SW480 (cell line): ENCODE measurements around the gene PIGR.

Source experiments
- DNase-seq: peaks from one replicate; pipeline ENCODE4 v3.0.0-alpha.2; 2016; ENCODE audit warnings: low spot score

Gene PIGR

GRCh38 chr1:206909161-206909882, 36.9 kb downstream of the PIGR start:
- DNase-seq, result peak; percentile 80

DNA sequence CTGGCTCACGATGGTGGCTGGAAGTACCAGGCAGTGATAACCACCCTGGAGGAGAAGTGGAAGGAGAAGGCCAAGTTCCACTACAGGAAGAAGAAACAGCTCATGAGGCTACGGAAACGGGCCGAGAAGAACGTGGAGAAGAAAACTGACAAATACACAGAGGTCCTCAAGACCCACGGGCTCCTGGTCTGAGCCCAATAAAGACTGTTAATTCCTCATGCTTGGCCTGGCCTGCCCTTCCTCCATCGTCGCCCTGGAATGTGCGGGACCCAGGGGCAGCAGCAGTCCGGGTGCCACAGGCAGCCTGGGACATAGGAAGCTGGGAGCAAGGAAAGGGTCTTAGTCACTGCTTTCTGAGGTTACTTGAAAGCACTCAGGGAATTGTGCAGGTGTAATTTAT, 38.2 kb downstream of the PIGR start:
- DNase-seq, result peak; percentile 50

DNA sequence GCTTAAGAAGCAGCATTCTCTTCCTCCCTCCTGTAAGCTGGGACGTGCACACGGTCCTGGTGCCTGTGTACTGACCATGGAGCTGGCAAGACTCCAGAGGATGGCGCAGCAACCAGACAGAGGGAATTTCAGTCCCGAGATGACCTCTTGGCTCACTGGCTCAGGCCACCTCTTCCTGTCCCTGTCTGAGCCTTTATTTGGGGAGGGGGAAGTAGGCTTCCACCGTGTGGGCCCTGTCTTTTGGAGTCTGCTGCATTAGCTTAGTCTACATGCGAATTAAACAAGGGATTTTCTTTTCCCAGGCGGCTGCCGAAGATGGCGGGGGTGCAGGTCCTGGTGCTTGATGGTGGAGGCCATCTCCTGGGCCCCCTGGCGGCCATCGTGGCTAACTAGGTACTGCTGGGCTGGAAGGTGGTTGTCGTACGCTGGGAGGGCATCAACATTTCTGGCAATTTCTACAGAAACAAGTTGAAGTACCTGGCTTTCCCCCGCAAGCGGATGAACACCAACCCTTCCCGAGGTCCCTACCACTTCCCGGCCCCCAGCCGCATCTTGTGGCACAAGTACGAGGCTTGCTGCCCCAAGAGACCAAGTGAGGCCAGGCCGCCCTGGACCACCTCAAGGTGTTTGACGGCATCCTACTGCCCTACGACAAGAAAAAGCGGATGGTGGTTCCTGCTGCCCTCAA, 38.8 kb downstream of the PIGR start:
- DNase-seq, result no peak

GRCh38 chr1:206905295-206906164, 40.7 kb downstream of the PIGR start:
- peak; percentile 79 for DNase-seq

DNA sequence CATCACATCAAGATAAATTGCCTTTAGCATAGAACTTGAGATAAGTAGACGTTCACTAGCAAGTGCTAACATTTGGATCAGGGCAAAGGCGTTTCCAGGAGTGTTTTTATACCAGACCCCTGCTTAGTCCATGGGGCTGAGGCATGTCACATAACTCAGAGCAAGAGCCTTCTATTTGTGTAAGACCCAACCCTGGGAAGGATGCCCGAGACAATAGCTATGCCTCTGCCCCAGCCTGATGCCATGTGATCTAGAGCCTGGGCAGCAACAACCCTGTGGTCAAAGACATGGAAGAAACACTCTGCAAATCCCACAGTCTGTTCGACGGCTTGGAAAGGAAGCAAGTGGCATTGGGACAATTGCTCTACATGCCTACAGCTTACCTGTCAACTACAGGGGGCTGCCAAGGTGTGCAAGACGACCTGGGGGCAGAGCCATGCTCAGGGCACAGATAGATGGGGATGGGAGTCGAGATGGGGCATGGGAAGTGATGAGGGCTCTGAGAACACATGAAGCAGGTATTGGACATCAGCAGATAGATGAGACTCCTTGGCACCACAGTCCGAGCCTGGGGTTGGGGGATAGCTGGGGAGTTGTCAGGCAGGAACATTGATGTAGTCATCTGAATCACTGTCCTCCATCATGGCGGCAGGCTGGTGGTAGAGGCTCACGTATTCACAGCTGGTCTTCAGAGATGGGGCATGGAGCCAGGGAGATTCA, 41.7 kb downstream of the PIGR start:
- no peak for DNase-seq

DNA sequence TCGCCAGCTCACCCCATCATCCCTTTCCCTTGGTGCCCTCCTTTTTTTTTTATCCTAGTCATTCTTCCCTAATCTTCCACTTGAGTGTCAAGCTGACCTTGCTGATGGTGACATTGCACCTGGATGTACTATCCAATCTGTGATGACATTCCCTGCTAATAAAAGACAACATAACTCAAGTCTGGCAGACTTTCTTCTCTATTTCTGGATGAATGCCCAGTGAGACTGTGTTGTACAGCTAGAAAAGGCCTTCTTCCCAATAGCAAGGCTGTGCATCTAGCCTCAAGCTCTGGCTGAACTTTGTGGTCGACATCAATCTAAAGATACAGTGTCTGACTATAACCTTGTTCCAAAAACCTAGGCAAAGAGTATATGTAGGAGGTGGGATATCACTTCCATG, 42.6 kb downstream of the PIGR start:
- no peak for DNase-seq

DNA sequence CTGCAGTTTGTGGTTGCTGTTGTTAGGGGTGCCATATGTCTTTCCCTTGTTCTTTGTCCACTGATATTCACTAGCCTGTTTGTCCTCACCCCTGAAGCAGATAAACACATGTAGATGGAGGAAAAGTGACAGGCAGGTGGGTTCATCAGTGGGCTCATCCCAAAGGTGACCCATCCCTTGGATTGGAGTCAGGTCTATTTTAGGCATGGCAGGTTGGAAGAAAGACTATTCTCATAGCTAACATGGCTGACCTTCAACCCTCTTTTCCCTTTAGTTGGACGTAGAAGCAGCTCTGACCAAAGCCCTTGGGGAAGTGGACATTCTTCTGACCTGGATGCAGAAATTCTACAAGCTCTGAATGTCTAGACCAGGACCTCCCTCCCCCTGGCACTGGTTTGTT, 43.6 kb downstream of the PIGR start:
- no peak for DNase-seq

- no peak for DNase-seq
Observed at GRCh38 chr1:206901944-206902343, 44.3 kb downstream of the PIGR start.

DNA sequence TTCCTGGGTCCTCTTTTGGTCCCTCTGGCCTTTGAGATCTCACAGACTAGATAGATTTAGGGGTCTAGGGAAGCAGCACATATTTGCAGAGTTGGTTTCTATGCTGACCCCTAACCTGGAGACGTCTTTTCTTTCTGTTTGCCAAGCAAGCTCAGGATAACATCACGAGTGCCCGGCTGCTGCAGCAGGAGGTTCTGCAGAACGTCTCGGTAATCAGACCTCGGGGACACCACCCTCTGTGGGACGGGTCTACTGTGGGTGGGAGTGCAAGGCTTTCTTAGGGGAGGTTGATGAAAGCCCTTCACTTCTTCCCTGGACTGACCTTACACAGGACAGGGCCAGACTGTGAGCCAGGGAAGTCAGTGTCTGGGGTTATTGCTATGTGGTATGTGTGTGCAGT, 46.1 kb downstream of the PIGR start:
- DNase-seq, result no peak

DNA sequence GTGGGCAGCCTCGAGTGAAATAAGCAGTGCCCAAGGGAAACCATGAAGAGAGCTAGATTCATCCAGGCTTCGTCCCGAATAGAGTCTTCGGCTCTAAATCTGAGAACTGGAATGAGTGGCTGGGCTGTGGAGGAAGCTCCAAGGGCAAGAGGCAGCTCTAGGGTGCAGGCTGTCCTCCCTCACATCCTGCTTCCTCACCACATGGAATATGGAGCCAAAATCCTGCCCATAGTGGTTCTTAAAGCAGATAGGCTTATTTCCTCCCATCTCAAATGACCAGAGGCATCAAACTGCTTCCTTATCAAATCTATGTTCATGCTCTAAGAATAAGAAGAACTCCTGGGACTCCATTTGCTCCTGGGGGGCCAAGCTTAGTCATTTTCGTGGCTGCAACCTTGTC, 46.5 kb downstream of the PIGR start:
- DNase-seq, result no peak

GRCh38 chr1:206898915-206899431, 47.3 kb downstream of the PIGR start:
- DNase-seq, result no peak

DNA sequence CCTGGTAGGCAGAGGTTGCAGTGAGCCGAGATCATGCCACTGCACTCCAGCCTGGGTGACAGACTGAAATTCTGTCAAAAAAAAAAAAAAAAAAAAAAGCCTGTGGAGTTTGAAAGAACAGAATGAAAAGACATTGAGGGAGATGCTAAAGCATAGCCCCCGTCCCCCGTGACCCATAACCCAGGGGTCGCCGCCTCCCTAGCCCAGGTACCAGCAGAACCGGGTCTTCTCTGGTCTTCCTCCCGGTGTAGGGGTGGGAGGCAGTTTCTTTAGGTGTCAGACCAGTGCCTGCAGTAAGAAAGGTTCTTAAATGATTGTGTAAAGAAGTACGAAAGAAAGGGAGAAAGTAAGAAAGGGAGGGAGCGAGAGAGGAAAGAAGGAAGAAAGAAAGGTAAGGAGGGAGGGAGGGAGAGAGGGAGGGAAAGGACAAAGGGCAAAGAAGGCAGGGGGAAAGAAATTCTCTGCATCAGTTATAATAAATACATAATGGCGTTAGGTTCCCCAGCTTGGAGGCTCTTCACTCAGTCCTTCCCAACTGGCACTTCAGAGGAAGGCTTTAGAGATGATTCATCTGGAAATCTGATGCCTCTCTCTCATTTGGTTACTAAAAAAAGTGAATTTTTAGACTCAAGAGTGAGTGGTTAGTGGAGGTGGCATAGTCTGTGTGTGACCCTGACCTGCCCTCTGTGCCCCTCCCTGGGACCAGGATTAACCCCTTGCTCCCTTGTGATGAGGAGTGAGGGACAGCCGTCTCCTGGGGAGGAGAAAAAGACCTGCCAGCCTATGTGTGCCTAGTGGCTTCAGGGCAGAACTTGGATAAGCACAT, 48.0 kb downstream of the PIGR start:
- peak; percentile 73 for DNase-seq

DNA sequence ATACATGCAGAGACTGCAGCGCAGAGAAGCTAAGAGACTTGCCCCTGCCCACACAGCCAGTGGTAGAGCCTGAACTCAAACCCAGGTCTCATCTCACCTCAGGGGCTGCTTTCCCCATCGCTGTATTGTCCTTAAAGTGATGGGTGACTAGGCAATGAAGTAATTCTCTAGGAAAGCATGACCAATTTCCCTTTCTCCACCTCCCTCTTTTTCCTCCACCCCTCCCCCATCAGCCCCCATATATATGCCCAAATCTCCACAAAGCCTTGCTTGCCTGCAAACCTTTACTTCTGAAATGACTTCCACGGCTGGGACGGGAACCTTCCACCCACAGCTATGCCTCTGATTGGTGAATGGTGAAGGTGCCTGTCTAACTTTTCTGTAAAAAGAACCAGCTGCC, 49.1 kb downstream of the PIGR start, which contains the start of gene IL24:
TSS of gene IL24 (plus strand) at position 269 of the 400 bp plus-strand sequence. CDS start 390 bp downstream, outside the sequence.
- DNase-seq, result no peak

GRCh38 chr1:206896261-206896660, 50.0 kb downstream of the PIGR start:
- no peak for DNase-seq

DNA sequence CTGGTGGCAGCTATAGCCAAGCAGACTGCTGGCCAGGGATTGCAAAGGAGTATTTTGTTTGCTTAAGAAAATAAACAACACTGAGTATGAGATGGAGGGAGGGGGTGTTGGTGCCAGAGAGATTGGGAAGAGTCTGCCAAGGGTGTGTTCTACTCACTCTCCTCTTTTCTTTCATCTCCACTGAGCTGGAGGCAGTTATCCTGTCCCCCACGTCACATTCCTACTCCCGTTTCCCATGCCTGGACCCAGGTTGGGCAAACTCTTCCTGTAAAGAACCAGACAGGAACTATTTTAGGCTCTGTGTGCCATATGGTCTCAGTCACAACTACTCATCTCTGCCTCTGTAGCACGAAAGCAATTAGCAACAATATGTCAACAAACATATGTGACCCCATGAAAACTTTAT, 50.4 kb downstream of the PIGR start:
- peak; percentile 39 for DNase-seq

DNA sequence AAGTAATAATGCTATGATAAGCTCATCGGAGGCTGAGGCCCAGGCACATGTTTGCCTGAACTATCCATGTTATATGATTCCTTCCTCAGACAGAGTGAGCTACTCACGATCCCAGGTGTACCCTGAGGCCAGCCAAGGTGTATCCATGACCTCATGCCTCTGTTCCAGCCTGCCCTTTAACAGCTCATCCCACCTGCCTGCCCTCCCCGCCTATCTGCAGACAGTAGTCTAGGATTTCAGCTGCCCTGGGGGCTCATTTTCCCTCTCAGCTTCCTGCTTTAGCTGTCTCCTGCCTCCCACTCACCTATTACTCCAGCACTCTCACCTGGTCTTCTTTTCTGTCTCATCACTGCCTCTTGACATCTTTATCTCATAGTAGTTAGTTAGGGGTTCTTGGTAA, 50.9 kb downstream of the PIGR start:
- peak; percentile 42 for DNase-seq

DNA sequence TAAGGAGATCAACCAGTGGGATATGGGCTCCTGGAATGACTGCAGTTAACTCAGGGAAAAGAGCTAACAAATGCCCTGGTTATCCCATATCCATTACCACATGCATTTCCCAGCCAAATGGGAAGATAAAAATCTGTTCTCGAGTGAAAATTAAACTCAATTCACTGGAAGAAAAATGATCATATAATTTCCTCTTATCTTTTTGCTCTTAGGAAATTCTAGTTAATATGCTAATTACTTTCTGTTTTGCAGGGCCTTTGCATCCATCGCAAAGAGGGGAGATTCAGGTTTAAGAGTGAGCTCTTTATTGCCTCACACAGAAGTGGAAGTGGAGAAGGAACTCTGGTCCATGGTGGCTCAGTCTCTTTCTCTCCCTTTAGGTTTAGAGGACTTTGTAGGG, 52.9 kb downstream of the PIGR start:
- no peak for DNase-seq

GRCh38 chr1:206892351-206892984, 53.8 kb downstream of the PIGR start:
- DNase-seq, result no peak

- no peak for DNase-seq
Observed at GRCh38 chr1:206891412-206891811, 54.9 kb downstream of the PIGR start.
